D721Med (cell line): ENCODE measurements around the gene RPL21.

ENCODE experiments used
- DNase-seq: peaks from one replicate; pipeline ENCODE4 v3.0.0; 2011; ENCODE audit warnings: low spot score; ENCODE audit not compliant: insufficient read length
- FAIRE-seq: peaks from 2 replicates; lab custom pipeline; 2011; peaks lifted over from hg19 to GRCh38; lab: Jason Lieb, UNC
- CTCF ChIP-seq: IDR thresholded peaks from 2 replicates; pipeline ENCODE4 v1.5.1; 2012; ENCODE audit warnings: mild to moderate bottlenecking, control low read depth; ENCODE audit not compliant: insufficient read depth; ENCODE audit errors: missing control alignments

The RPL21 gene

GRCh38 chr13:27304611-27305010 lies 53.3 kb downstream of the RPL21 start:
- FAIRE-seq (no peak), DNase-seq (no peak)
- TF ChIP-seq CTCF = no peak
